Measurements from ENCODE around the gene PACSIN1.
"Not testable (repeated sequence)": the region's sequence is repeated elsewhere in the genome, so short reads cannot be mapped to it uniquely, and the experiment has no call there.

The PACSIN1 gene

DNA sequence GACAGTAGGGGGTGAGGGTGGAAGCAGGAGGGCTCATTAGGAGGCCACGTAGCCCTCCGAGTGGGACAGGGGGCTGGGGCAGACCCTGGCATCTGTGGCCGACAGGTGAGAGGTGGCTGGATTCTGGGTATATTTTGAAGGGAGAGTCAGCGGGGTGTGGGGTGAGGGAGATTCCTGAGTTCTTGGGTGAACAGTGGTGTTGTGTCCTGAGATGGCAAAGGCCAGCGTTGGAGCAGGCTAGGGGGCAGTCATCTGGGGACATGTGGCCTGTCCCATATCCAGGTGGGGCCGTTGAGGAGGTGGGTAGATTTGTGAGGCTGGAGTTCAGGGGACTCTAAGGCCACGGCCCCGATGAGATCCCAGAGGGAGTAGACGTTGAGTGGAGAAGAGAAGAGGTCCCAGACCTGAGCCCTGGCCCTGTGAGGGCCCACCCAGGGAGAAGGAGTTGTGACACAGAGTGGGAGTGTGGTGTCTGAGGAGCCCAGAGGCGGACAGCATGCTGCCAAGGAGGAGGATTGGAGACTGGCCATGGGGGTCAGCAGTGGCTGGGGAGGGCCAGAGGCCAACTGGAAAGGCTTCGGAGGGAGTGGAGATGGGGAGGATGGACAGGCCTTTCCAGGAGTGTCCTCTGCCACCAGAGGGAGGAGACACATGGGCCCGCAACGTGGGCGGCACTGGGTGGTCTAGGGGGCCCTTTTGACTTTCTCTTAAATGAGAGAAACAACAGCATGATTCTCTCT, 19.6 kb downstream of the PACSIN1 start:
- Histone ChIP-seq H3K4me3 (no peak overlapping the region), H3K9ac (ENCODE audit: insufficient read length) (no peak overlapping the region), H3K36me3 (ENCODE audit: insufficient read depth, low read length) (no peaks in the 10 kb centered on the region), H3K27ac (no peak overlapping the region), H3K9me3 (ENCODE audit: low read depth, low read length) (no peaks in the 10 kb centered on the region)
- DNase-seq (ENCODE audit: low read depth, low spot score): no peak
- TF ChIP-seq FOXP2 (optimal IDR thresholded peaks at IDR 0.05; ENCODE audit: control extremely low read depth, extremely low read length, insufficient read depth): no peak
- no peak for TF ChIP-seq EZH2 (IDR thresholded peaks at IDR 0.05)
- no peak for TF ChIP-seq POLR2AphosphoS5 (IDR thresholded peaks at IDR 0.05; ENCODE audit: borderline replicate concordance, low read depth, low read length)

DNA sequence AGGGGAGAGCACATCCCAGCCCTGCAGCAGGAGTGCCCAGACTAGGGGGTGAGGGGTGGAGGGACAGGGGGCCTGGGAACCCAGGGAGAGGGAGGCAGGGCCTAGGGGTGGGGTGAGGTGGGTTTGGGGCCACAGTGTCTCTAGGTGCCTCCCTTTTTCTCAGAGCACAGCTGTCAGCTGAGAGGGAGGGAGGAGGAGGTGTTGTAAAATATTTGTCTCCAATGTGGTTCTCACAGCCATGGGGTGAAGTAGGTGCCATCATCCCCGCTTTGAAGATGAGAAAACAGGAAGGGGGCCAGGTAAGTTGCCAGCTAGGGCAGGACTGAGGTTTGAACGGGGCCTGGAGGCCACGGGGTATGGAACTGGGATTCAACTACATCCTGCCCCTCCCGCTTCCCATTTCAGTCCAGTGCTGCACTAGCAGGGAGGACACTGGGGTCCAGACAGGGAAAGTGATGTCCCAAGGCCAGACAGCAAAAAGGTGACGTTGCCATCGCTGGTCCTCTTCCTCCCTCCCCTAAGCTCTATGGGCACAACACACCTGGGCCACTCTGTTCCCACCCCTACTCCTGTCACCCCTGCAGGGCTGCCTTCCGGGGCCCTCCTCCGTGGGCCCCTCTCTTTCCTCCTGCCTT, 20.3 kb downstream of the PACSIN1 start:
- H3K36me3 ChIP-seq (ENCODE audit: insufficient read depth, low read length): no peaks in the 10 kb centered on the region
- H3K9ac ChIP-seq (ENCODE audit: insufficient read length): no peak overlapping the region
- no peak overlapping the region for H3K4me3 ChIP-seq
- H3K27ac ChIP-seq: no peak overlapping the region
- DNase-seq (ENCODE audit: low read depth, low spot score): no peak
- H3K9me3 ChIP-seq (ENCODE audit: low read depth, low read length): no peaks in the 10 kb centered on the region
- TF ChIP-seq POLR2AphosphoS5 (IDR thresholded peaks at IDR 0.05; ENCODE audit: borderline replicate concordance, low read depth, low read length): no peak
- TF ChIP-seq FOXP2 (optimal IDR thresholded peaks at IDR 0.05; ENCODE audit: control extremely low read depth, extremely low read length, insufficient read depth): no peak
- TF ChIP-seq EZH2 (IDR thresholded peaks at IDR 0.05): no peak

DNA sequence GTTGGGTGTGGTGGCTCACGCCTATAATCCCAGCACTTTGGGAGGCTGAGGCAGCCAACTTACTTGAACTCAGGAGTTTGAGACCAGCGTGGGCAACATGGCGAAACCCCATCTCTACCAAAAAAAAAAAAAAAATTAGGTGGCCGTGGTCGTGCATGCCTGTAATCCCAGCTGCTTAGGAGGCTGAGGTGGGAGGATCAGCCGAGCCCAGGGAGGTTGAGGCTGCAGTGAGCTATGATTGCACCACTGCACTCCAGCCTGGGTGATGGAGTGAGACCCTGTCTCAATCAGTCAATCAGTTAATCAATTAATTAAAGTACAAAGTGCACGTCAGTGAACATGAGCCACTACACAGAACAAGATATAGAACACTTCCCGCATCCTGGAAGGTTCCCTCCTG, 21.0 kb downstream of the PACSIN1 start:
- H3K9me3 ChIP-seq (ENCODE audit: low read depth, low read length); H3K36me3 ChIP-seq (ENCODE audit: insufficient read depth, low read length); H3K27ac ChIP-seq; H3K4me3 ChIP-seq; DNase-seq (ENCODE audit: low read depth, low spot score); H3K9ac ChIP-seq (ENCODE audit: insufficient read length): not testable (repeated sequence)

DNA sequence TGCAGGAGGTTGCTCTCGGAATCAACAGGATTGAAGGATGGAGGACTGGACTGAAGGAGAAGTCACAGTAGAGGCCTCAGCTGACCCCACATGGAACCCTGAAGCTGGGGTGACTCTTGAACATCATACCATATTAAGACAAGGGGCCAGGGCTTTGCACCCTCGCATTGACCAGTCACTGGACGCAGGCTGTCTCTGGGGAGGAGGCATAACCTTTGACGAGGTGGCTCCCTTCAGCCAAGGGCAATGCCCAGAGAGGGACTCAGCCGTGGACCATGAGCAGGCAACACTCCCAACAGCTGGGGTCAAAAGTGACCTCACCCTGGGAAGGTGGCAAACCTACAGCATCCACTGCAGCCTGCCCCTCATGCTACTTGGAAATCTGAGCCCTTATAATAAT, 21.7 kb downstream of the PACSIN1 start:
- DNase-seq (ENCODE audit: low read depth, low spot score): no peak
- Histone ChIP-seq H3K9ac (ENCODE audit: insufficient read length) (no peak overlapping the region), H3K9me3 (ENCODE audit: low read depth, low read length) (no peaks in the 10 kb centered on the region), H3K4me3 (no peak overlapping the region), H3K27ac (no peak overlapping the region), H3K36me3 (ENCODE audit: insufficient read depth, low read length) (no peaks in the 10 kb centered on the region)
- TF ChIP-seq EZH2 (IDR thresholded peaks at IDR 0.05) (no peak), FOXP2 (optimal IDR thresholded peaks at IDR 0.05; ENCODE audit: control extremely low read depth, extremely low read length, insufficient read depth) (no peak), POLR2AphosphoS5 (IDR thresholded peaks at IDR 0.05; ENCODE audit: borderline replicate concordance, low read depth, low read length) (no peak)

DNA sequence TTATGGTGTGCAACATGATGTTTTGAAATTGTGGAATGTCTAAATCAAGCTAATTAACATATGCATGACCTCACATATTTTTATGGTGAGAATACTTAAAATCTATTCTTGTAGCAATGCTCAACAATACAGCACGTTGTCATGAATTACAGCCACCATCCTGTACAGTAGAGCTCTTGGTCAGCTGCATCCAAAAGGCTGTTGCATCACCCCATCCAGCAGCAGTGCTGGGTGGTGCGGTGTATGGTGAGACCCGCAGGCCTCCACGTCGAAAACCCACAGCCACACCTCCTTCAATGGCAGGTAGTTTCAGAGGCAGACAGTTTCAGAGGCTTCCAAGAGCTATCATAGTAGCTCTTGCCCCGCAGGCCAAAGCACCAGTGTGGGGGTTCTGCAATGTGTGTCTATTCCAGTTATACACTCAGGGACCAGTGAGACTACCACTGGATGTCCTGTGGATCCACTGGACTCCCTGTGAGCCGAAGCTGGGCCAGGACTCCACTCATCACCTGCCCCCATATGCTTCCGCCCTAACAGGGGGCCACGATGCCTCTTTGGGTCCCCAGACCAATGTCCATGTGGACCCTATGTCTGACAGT, 23.4 kb downstream of the PACSIN1 start:
- H3K27ac ChIP-seq: no peak overlapping the region
- H3K36me3 ChIP-seq (ENCODE audit: insufficient read depth, low read length): no peaks in the 10 kb centered on the region
- no peak for DNase-seq (ENCODE audit: low read depth, low spot score)
- H3K9ac ChIP-seq (ENCODE audit: insufficient read length): no peak overlapping the region
- H3K9me3 ChIP-seq (ENCODE audit: low read depth, low read length): no peaks in the 10 kb centered on the region
- no peak overlapping the region for H3K4me3 ChIP-seq
- TF ChIP-seq FOXP2 (optimal IDR thresholded peaks at IDR 0.05; ENCODE audit: control extremely low read depth, extremely low read length, insufficient read depth) (no peak), EZH2 (IDR thresholded peaks at IDR 0.05) (no peak), POLR2AphosphoS5 (IDR thresholded peaks at IDR 0.05; ENCODE audit: borderline replicate concordance, low read depth, low read length) (no peak)

DNA sequence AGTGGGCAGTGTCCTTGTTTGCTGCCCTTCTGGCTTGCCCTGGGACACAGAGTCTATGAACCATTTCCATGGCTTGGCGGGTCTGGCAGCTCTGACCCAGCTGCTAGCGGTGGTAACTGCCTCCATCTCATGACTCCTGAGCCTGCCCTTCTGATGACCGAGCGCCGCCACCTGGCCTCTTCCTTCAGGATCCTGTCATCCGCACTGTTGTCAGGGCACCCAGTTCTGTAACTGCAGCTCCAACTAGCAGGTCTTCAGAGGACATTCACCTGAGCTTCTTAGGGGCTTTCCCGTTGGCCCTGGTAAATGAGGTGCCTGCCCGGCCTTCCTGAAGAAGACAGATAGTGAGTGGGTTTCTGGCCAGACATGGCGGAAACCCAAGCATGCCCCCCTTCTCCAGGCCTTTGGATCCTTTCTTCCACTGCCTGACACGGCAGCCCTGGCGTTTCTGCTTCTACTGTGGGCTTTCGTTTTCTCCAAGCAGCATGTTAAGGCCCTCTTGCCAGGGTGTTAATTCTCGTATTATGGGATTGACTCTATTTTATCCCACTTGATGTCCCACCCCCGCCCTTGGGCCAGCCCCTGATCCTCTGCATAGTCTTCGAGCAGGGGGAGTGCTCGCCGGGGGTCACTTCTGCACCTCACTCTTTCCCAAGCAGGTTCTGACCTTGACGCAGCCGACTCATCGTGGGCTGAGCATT, 24.7 kb downstream of the PACSIN1 start:
- Histone ChIP-seq H3K9ac (ENCODE audit: insufficient read length) (no peak overlapping the region), H3K27ac (no peak overlapping the region), H3K4me3 (no peak overlapping the region), H3K9me3 (ENCODE audit: low read depth, low read length) (no peaks in the 10 kb centered on the region), H3K36me3 (ENCODE audit: insufficient read depth, low read length) (no peaks in the 10 kb centered on the region)
- no peak for TF ChIP-seq POLR2AphosphoS5 (IDR thresholded peaks at IDR 0.05; ENCODE audit: borderline replicate concordance, low read depth, low read length)
- TF ChIP-seq FOXP2 (optimal IDR thresholded peaks at IDR 0.05; ENCODE audit: control extremely low read depth, extremely low read length, insufficient read depth): no peak
- TF ChIP-seq EZH2 (IDR thresholded peaks at IDR 0.05): no peak
- no peak for DNase-seq (ENCODE audit: low read depth, low spot score)

DNA sequence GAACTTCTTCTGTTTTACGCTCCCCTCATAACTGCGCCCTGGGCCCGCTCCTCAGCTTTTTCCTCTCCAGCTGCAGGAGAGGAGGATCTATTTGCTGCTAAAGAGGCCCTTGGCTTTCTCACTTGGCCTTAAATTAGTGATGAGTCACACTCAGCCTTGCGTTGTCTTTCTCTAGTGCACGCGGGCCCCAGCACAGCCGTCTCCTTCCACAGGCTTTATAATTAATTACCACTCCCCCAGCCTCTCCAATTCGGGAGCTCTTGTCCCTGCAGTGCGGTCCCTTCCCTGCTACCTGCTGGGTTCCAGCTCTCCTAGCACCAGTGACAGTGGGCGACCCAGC, 25.2 kb downstream of the PACSIN1 start:
- DNase-seq (ENCODE audit: low read depth, low spot score): no peak

DNA sequence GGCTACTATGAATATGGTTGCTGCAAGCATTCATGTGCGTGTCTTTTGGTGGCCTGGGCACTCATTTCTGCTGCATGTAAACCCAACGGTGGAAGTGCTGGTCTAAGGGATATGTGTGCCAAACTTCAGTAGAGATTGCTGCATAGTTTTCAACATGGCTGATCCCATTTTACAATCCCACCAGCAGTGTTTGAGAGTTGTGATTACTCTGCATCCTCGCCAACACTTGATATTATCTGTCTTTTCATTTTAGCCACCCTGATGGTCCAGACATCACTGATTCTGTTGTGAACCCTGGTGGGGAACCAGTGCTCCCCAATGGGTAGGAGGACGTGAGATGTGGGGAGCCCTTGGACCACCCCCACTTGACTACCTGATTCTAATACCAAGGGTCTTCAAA, 27.5 kb downstream of the PACSIN1 start:
- Histone ChIP-seq H3K9ac (ENCODE audit: insufficient read length) (no peak overlapping the region), H3K4me3 (no peak overlapping the region)
- TF ChIP-seq FOXP2 (optimal IDR thresholded peaks at IDR 0.05; ENCODE audit: control extremely low read depth, extremely low read length, insufficient read depth) (no peak), POLR2AphosphoS5 (IDR thresholded peaks at IDR 0.05; ENCODE audit: borderline replicate concordance, low read depth, low read length) (no peak), EZH2 (IDR thresholded peaks at IDR 0.05) (no peak)

More for the DNA sequence above, 25.2 kb downstream of the PACSIN1 start:
- Histone ChIP-seq H3K27ac (no peak overlapping the region), H3K36me3 (ENCODE audit: insufficient read depth, low read length) (no peaks in the 10 kb centered on the region), H3K4me3 (no peak overlapping the region), H3K9me3 (ENCODE audit: low read depth, low read length) (no peaks in the 10 kb centered on the region), H3K9ac (ENCODE audit: insufficient read length) (no peak overlapping the region)
- TF ChIP-seq POLR2AphosphoS5 (IDR thresholded peaks at IDR 0.05; ENCODE audit: borderline replicate concordance, low read depth, low read length): no peak

More for the DNA sequence above, 27.5 kb downstream of the PACSIN1 start:
- no peaks in the 10 kb centered on the region for H3K36me3 ChIP-seq (ENCODE audit: insufficient read depth, low read length)
- no peak overlapping the region for H3K27ac ChIP-seq
- DNase-seq (ENCODE audit: low read depth, low spot score): no peak
- no peaks in the 10 kb centered on the region for H3K9me3 ChIP-seq (ENCODE audit: low read depth, low read length)

All from SK-N-MC (cell line).